Spinal cord (tissue), 10 donors: ENCODE results near the gene MMP24OS. TPM values are rescaled to one million over a fixed set of nuclear protein-coding genes. Genes with fewer than 3 reads are reported as not detected.

Experiments
- DNase-seq, 6 donors: peaks; one replicate each; pipeline versions ENCODE4 v3.0.0 to v3.0.0-alpha.2; 2013 to 2015; ENCODE audit warnings: low spot score in 6 of 6, low read depth in 4 of 6
- H3K27ac ChIP-seq: one replicate; pipeline ENCODE4 v1.5.1; 2013; ENCODE audit warnings: low read depth, low read length, control low read depth
- H3K27me3 ChIP-seq: one replicate; pipeline ENCODE4 v1.6.1; 2013; ENCODE audit warnings: low read length; ENCODE audit not compliant: control insufficient read depth, insufficient read depth
- H3K36me3 ChIP-seq: one replicate; pipeline ENCODE4 v1.6.1; 2013; ENCODE audit warnings: low read length; ENCODE audit not compliant: control insufficient read depth, insufficient read depth
- H3K4me1 ChIP-seq: one replicate; pipeline ENCODE4 v1.6.1; 2013; ENCODE audit warnings: low read length; ENCODE audit not compliant: control insufficient read depth, insufficient read depth
- H3K4me3 ChIP-seq: one replicate; pipeline ENCODE4 v1.5.1; 2013; ENCODE audit warnings: low read depth, low read length, control low read depth
- H3K9me3 ChIP-seq: one replicate; pipeline ENCODE4 v1.6.1; 2013; ENCODE audit warnings: low read length; ENCODE audit not compliant: control insufficient read depth, insufficient read depth
- WGBS: methylation state at CpG from one replicate; pipeline ENCODE4 v1.1.5; 2013; ENCODE audit warnings: missing lambda C conversion rate; ENCODE audit not compliant: insufficient coverage; 5-methylcytosine and 5-hydroxymethylcytosine counted together
- polyA plus RNA-seq, 2 donors: library from polyadenylated mRNA; unstranded; fragments of 120-200 nt; gene quantifications; one replicate each; pipeline ENCODE4 v1.2.1, GENCODE V29; 2013; ENCODE audit not compliant: insufficient read length in 2 of 2
- total RNA-seq, 2 donors: library from RNA; depleted of rRNA in 1 of 2; stranded (reverse); fragments of 120-200 nt in 1 of 2; fragments of >200 nt in 1 of 2; gene quantifications; one replicate each; pipeline versions ENCODE4 v1.2.3 to v1.2.4, GENCODE V29; 2013 to 2014
- donor health status: healthy.

MMP24OS gene
- total and polyA plus RNA-seq, 4 donors, result 10.1 to 70.6 (median 42.8) TPM

- 95% methylated on average over 3 of the region's 5 CpGs for WGBS
- H3K27ac ChIP-seq, result no peak overlapping the region
- peaks cover 76% of the 10 kb centered on the region for H3K36me3 ChIP-seq
- H3K4me1 ChIP-seq, result peaks cover 43% of the 10 kb centered on the region
- H3K4me3 ChIP-seq, result no peak overlapping the region
- no peaks in the 10 kb centered on the region for H3K27me3 ChIP-seq
- no peak for DNase-seq
- no peaks in the 10 kb centered on the region for H3K9me3 ChIP-seq
Measured at GRCh38 chr20:35279040-35279439, 1.1 kb upstream of the MMP24OS start.

- peak overlapping the region; percentile 88 for H3K27ac ChIP-seq
- H3K4me3 ChIP-seq, result peak overlapping the region; percentile 61
- peaks cover 76% of the 10 kb centered on the region for H3K36me3 ChIP-seq
- peaks cover 39% of the 10 kb centered on the region for H3K4me1 ChIP-seq
- WGBS, result 22% methylated on average over 10 of the region's 10 CpGs
- no peaks in the 10 kb centered on the region for H3K27me3 ChIP-seq
- no peak for DNase-seq
- no peaks in the 10 kb centered on the region for H3K9me3 ChIP-seq
Measured at GRCh38 chr20:35277127-35277526, 795 bp downstream of the MMP24OS start.

GRCh38 chr20:35276408-35276807 is 1.5 kb downstream of the MMP24OS start:
- no peaks in the 10 kb centered on the region for H3K9me3 ChIP-seq
- peaks cover 77% of the 10 kb centered on the region for H3K36me3 ChIP-seq
- no peak overlapping the region for H3K4me3 ChIP-seq
- H3K4me1 ChIP-seq, result peaks cover 39% of the 10 kb centered on the region
- WGBS, result 89% methylated on average over 4 of the region's 6 CpGs
- H3K27ac ChIP-seq, result no peak overlapping the region
- DNase-seq, result no peak
- no peaks in the 10 kb centered on the region for H3K27me3 ChIP-seq

GRCh38 chr20:35275741-35276251 is 2.1 kb downstream of the MMP24OS start:
- no peak for DNase-seq
- Histone ChIP-seq H3K27ac (no peak overlapping the region), H3K4me1 (peaks cover 39% of the 10 kb centered on the region), H3K27me3 (no peaks in the 10 kb centered on the region), H3K36me3 (peaks cover 78% of the 10 kb centered on the region), H3K4me3 (no peak overlapping the region), H3K9me3 (no peaks in the 10 kb centered on the region)
- 85% methylated on average over 12 of the region's 12 CpGs for WGBS

- Histone ChIP-seq H3K36me3 (peaks cover 78% of the 10 kb centered on the region), H3K27me3 (no peaks in the 10 kb centered on the region), H3K9me3 (no peaks in the 10 kb centered on the region), H3K27ac (no peak overlapping the region), H3K4me1 (peaks cover 39% of the 10 kb centered on the region), H3K4me3 (no peak overlapping the region)
- WGBS, result 87% methylated on average over 19 of the region's 24 CpGs
- DNase-seq, result no peak
Measured at GRCh38 chr20:35274172-35275092, 3.5 kb downstream of the MMP24OS start.

GRCh38 chr20:35273449-35274171 is 4.3 kb downstream of the MMP24OS start:
- H3K9me3 ChIP-seq, result no peaks in the 10 kb centered on the region
- H3K27ac ChIP-seq, result no peak overlapping the region
- DNase-seq, result peak in 4 of 6 donors; percentile 18 to 56 (median 40)
- WGBS, result 66% methylated on average over 13 of the region's 13 CpGs
- H3K36me3 ChIP-seq, result peaks cover 75% of the 10 kb centered on the region
- H3K4me1 ChIP-seq, result peaks cover 35% of the 10 kb centered on the region
- no peaks in the 10 kb centered on the region for H3K27me3 ChIP-seq
- no peak overlapping the region for H3K4me3 ChIP-seq

GRCh38 chr20:35271904-35272303 is 6.0 kb downstream of the MMP24OS start:
- 86% methylated on average over 6 of the region's 7 CpGs for WGBS
- no peaks in the 10 kb centered on the region for H3K27me3 ChIP-seq
- DNase-seq, result no peak
- H3K4me1 ChIP-seq, result peaks cover 24% of the 10 kb centered on the region
- H3K27ac ChIP-seq, result no peak overlapping the region
- peaks cover 88% of the 10 kb centered on the region for H3K36me3 ChIP-seq
- H3K4me3 ChIP-seq, result no peak overlapping the region
- no peaks in the 10 kb centered on the region for H3K9me3 ChIP-seq

- Histone ChIP-seq H3K36me3 (peaks cover 88% of the 10 kb centered on the region), H3K27me3 (no peaks in the 10 kb centered on the region), H3K4me1 (peaks cover 18% of the 10 kb centered on the region), H3K27ac (no peak overlapping the region), H3K9me3 (no peaks in the 10 kb centered on the region), H3K4me3 (no peak overlapping the region)
- DNase-seq, result no peak
- 89% methylated on average over 18 of the region's 20 CpGs for WGBS
Measured at GRCh38 chr20:35271073-35271882, 6.6 kb downstream of the MMP24OS start.
